Posterior vena cava (tissue), 2 donors: ENCODE results near the gene RRAGD. TPM values are rescaled to one million over a fixed set of nuclear protein-coding genes. Genes with fewer than 3 reads are reported as not detected.

Source experiments
- DNase-seq: peaks from one replicate; pipeline ENCODE4 v3.0.0-alpha.2; 2020; ENCODE audit warnings: low spot score
- intact Hi-C, 2 donors: fragments of 100-400 bp; cut with DNase I; formaldehyde crosslinking; loops; one replicate each; pipeline versions ENCODE4 v1.14.1 to v1.14.2; 2022 to 2023
- total RNA-seq, 2 donors: library from RNA; stranded (reverse); fragmentation: NEBNext Ultra II Directional; extraction: Animal tissue kit (Norgen Biotek cat#: 25700); gene quantifications; one replicate each; pipeline ENCODE4 v1.2.1, GENCODE V29; 2021
- donor health status: DM: yes; HTN: yes; CAD: no.
- donor health status: DM: yes; HTN: yes; CAD: no.

RRAGD gene
- total RNA-seq, 2 donors from 2014 or later, result 21.7 to 31.3 TPM

DNA sequence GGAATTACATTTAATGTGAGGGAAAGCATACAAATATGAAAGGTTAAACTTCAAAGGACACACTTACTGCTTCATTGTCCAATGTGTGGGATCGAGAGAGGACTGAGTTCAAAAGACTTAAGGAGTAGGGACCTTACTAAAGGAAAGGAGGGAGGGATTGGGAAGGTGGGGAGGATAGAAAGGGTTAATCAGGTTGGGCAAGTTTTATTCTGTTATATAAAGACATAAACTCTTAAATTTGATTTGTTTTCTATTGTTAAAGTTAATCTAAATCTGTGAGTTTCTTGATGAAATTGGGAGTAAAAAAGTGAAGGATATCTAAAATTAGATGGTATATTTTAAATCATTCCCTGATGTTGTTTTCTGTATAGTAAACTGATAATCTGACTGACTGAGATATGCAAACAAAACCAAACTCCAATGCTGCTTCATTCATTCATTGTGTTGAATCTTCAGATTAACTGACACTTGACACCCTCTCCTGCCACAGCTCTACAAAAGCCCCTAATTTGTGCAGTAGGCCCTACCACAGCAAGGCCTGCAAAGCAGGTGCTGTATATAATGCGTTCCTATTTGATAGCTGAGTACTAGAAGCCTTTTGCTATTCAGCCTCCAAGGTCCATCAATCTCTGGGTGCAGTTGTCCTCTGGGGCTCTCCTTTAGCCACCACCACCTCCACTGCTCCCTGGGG, 58.2 kb downstream of the RRAGD start:
- intact Hi-C loops, result no loop called here
- no peak for DNase-seq

DNA sequence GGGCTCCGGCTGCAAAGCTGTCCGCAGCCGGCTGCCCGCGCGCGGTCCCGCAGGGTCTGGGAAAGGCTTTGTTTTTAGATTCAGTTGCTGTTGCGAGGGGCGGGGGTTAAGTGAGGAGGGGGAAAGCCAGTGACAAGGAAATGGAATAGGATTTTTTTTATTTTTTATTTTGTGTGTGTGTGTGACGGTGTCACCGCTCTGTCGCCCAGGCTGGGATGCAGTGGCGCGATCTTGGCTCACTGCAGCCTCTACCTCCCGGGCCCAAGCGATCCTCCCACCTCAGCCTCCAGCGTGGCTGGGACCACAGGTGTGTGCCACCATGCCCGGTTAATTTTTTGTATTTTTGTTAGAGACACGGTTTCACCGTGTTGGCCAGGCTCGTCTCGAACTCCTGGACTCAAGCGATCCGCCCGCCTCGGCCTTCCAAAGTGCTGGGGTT, 58.9 kb downstream of the RRAGD start:
- no peak for DNase-seq
- intact Hi-C loops, result no loop called here

GRCh38 chr6:89352278-89353117, 59.6 kb downstream of the RRAGD start, which contains the start of gene UBE2J1:
UBE2J1 (minus strand) TSS chr6:89352722; CDS start chr6:89352569, 153 bp downstream.
- peak; percentile 98 for DNase-seq

DNA sequence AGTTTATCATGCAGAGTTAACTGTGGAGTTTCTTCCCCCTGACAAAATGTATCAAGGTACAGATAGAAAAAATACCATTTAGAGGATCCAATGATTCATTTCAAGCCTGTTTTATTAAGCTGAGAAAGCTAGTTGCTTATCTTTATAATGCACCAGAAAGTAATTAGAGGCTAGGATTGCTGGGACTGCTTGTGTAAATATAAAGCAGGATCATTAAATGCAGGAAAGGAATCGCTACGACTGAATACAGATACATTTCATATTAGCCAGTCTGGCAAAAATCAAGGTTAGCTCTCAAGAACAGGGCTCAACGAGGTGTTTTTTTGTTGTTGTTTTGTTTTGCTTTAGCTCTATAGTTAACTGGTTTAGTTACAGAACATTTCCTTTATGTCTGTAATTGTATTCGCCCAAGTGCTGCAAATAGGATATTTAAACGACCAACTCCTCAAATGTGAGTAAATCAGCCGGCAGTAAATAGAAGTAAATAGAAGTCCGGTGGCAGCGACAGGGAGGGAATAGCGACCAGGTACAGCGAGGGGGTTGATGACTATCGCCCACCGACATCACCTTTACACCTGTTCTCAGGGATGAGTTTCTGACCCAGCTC, 60.3 kb downstream of the RRAGD start:
- no peak for DNase-seq
- intact Hi-C loops, result no loop called here

More at GRCh38 chr6:89352278-89353117, 59.6 kb downstream of the RRAGD start, which contains the start of gene UBE2J1:
- intact Hi-C loops, result no loop called here

GRCh38 chr6:89350281-89350966, 61.6 kb downstream of the RRAGD start:
- no peak for DNase-seq
- intact Hi-C loops, result no loop called here

DNA sequence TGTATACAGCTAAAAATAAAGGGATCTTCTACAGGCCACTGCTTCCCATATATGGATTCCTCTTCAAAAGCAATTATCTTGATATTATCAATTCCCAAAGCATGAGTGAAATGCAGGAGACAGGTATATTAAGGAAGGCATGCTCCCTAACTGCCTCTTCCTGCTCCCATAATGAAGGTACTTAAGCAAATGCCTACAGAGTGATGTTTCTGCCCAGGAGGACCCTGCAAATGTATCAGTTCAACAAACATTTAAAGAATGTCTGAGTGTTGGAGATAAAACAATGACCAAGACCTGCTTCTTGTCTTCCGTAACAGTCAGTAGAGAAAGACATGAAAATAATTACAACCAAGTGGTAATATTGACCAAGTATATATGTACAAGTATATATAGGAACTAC, 63.7 kb downstream of the RRAGD start:
- DNase-seq, result no peak
- intact Hi-C loops, result no loop called here

DNA sequence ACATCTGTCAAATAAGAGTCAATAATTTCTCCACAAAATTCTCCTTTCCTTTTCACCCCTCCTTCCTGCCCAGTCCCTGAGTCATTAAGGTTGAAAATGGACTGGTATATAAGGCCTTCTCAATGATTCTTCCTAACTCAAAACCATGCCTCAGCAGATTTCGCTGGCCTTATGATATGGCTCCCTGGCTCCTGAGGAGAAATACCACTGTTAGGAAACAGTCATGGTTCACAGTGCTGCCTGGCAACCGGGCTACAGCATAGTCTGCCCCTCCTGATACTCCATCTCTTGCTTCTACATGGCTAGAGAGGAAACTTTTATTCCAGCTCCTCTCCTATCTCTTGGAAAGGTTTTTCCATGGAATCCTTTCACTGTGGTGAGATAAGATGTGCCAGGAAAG, 64.2 kb downstream of the RRAGD start:
- DNase-seq, result no peak
- intact Hi-C loops, result no loop called here

GRCh38 chr6:89346433-89346832, 65.6 kb downstream of the RRAGD start:
- no peak for DNase-seq
- intact Hi-C loops, result no loop called here

DNA sequence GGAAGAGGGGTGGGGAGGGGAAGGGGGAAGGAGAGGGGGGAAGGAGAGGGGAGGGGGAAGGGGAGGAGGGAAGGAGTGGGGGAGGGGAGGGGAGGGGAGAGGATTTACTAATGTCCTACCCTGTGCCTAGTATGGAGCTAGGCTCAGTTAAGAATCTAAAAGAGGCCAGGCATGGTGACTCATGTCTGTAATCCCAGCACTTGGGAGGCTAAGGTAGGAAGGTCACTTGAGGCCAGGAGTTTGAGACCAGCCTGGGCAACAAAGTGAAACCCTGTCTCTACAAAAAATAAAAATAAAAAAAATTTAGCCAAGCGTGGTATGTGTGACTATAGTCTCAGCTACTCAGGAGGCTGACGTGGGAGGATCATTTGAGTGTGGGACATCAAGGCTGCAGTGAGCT, 72.5 kb downstream of the RRAGD start:
- intact Hi-C loops, result no loop called here
- DNase-seq, result no peak

DNA sequence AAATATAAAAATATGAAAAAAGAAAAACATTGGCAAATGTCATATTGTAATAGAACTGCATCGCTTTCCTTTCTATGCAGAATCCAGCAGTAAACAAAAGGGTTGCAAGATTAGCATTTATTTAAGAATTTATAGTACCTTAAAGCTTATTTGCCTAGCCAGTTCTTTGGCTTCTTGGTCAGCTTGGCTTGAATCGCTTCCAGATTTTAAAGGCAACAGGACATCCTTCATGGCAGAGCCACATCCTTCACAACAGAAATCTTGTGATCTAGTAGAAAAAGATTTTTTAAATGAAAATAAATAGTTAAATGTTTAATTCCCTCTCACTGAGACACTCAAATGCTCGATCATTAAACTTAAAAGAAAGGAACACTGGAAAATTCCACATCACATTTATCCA, 76.9 kb downstream of the RRAGD start:
- no peak for DNase-seq
- intact Hi-C loops, result no loop called here

DNA sequence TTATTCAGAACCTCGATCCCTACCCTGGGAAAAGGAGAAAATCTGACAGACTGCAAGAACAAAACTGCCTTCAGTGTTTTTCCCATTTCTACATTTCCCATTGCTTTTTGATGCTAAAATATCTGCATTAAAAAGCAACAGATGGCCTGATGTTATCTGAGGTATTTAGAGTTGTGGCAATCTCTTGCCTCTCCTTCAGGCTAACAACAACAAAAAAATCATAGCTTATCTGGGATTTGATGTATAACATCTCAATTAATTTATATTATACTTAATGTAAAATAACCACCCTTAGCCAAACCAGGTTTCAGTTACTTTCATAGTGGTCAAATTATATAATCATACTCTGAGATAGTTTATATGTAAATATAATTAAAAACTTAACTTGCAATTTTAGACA, 81.2 kb downstream of the RRAGD start:
- intact Hi-C loops, result no loop called here
- DNase-seq, result no peak

DNA sequence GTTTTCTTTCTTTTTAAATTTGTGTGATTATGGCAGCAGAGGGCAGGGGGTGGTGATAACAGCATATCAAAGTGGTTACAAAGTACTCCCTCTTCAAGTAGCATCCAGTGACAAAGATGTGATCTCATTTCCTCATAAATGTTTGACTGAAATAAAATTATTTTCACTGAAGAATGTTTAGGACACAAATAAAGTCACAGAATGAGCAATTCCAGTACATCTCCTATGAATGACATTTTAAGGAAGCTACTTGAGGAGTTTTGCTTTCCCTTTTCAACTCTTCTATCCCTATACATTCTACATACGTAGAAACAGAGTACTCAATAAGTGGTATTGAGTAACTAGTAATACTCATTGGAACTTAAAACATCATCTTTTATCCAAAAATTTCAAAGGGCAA, 83.1 kb downstream of the RRAGD start:
- no peak for DNase-seq
- intact Hi-C loops, result no loop called here

DNA sequence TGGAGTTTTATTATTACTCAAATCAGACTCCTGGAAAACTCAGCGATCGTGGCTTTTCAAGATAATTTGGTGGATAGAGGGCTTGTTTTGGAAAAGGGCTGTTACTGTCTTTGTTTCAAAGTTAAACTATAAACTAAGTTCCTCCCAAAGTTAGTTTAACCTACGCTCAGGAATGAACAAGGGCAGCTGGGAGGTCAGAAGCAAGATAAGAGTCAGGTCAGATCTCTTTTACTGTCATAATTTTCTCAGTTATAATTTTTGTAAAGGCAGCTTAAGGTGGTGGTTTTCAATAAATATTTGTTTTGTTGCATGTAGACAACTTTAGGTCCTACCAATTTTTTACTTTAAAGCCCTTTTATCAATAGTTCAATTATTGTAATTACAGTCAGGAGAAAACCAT, 87.8 kb downstream of the RRAGD start:
- no peak for DNase-seq
- intact Hi-C loops, result no loop called here

DNA sequence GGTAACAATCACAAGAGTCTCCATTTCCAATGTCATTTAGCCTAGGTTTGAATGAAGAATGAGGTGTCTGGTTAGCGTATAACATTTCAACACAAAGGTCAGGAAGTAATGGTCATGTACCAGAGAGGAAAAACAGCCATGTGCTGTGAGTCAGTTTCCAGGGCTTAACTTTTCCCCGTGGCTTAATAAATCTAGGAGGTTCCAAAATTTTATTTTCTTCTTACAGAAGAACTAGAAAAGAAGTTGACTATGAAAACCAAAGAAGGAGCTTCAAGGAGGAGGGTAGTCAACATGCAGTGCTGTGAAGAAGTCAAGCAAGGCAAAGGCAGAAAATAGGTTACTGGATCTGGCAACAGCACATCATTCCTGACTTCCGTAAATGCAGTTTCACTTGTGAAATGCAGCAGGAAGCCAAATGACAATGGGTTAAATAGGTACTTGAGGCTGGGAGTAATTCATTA, 88.5 kb downstream of the RRAGD start:
- no peak for DNase-seq
- intact Hi-C loops, result no loop called here

GRCh38 chr6:89321131-89321970, 90.7 kb downstream of the RRAGD start:
- no peak for DNase-seq
- intact Hi-C loops, result no loop called here

DNA sequence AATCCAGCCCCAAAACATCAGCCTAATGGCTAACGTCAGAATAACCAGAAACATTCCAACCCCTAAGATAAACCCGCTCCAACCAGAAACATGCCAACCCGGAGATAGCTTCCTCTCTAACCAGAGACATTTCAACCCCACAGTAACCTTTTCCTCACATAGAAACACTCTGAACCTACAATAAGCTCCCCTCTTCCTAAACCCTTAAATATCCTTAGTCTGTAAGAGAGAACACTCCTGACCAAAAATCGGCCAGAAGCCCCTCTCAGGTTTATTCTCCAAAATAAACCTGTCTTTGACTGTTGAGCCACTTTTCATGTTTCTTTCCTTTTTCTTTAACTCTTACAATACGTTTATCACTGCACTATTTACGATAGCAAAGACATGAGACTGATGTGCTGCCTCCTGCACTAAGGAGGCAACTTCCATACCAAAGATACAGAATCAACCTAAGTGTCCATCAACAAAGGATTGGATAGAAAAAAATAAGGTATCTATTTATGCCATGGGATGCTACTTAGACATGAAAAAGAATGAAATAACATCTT, 92.0 kb downstream of the RRAGD start:
- DNase-seq, result no peak
- intact Hi-C loops, result no loop called here

DNA sequence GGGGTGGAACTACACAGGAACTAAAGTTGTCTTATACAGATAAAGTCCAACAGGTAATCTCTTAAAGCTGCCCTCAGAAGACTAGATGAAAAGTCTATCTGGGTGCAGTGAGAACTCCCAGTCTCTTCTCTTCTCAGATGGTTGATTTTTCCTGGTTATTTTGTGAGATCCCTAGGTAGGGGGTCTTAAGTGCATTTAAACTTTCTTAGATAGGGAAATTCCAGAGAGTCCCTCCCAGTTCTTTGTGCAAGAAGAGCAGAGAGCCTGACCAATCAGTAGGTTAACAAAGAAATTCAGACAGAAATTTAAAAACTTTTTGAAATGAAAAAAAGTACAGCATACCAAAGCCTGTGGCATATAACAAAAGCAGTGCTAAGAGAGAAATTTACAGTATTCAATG, 95.0 kb downstream of the RRAGD start:
- DNase-seq, result no peak
- intact Hi-C loops, result no loop called here

DNA sequence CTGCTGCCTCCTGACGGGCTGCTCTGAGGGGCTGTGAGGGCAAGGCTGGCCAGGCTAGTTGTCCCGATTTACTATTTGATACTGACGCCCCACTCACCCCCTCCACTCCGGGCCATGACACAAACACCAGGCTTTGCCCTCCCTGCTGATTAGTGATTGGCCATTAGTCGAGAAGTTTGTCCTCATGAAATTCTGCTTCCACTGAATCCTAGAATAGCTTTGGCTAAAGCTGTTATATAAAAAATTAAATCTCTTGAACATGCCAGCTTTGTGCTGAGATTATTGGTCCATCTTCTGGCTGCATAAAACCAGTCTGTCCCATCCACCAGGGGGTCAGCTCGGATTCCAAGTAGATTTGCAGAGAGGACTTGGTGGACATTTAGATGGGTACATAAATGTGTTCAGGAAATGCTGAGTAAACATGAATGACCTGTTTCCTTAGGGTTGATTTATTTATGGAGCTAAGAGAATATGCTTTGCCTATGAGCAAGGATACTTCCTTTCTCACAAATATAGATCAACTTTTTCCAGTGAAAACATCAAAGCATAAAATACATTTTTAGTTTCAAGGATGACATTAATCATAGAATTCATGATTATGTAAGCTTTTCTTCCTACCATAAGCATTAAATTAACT, 96.7 kb downstream of the RRAGD start, which contains the start of gene GABRR2:
Gene GABRR2, minus strand, starts transcription at position 51 of the 637 bp plus-strand sequence. CDS start 134 bp downstream, outside the sequence.
- intact Hi-C loops, result no loop called here
- no peak for DNase-seq
